Central memory CD8-positive, alpha-beta T cell (primary cell): ENCODE data around the gene CNTNAP2.

Source experiments
- ATAC-seq: fragments of 150-1000 bp; cut with Tn5 transposase; replicated peaks from 2 replicates; pipeline ENCODE4 v1.10.0; 2022; ENCODE audit warnings: mild to moderate bottlenecking, moderate FRiP score, moderate number of reproducible peaks; ENCODE audit not compliant: poor library complexity, severe bottlenecking; ENCODE audit errors: extremely low read depth
- DNase-seq, 2 donors: peaks; one replicate each; pipeline ENCODE4 v3.0.0; 2021; ENCODE audit warnings: low spot score in 2 of 2
- H3K27ac Mint-ChIP-seq: one replicate; pipeline ENCODE4 v1.8.0; 2022; ENCODE audit warnings: low read depth, mild to moderate bottlenecking, moderate library complexity, mixed read lengths
- H3K27me3 Mint-ChIP-seq: one replicate; pipeline ENCODE4 v1.8.0; 2022; ENCODE audit warnings: mixed read lengths
- H3K36me3 Mint-ChIP-seq: one replicate; pipeline ENCODE4 v1.8.0; 2022; ENCODE audit warnings: mild to moderate bottlenecking, moderate library complexity, mixed read lengths; ENCODE audit not compliant: insufficient read depth
- H3K4me1 Mint-ChIP-seq: one replicate; pipeline ENCODE4 v1.8.0; 2022; ENCODE audit warnings: mixed read lengths
- H3K4me3 Mint-ChIP-seq: one replicate; pipeline ENCODE4 v1.8.0; 2022; ENCODE audit warnings: mild to moderate bottlenecking, moderate library complexity, mixed read lengths
- H3K9me3 Mint-ChIP-seq: one replicate; pipeline ENCODE4 v1.8.0; 2022; ENCODE audit warnings: mixed read lengths

Gene CNTNAP2

GRCh38 chr7:148201992-148202391, 2085.4 kb downstream of the CNTNAP2 start:
- no peak overlapping the region for H3K4me3 Mint-ChIP-seq
- H3K4me1 Mint-ChIP-seq, result no peaks in the 10 kb centered on the region
- no peak for ATAC-seq
- no peak for DNase-seq
- H3K27me3 Mint-ChIP-seq, result peaks cover 34% of the 10 kb centered on the region
- H3K9me3 Mint-ChIP-seq, result no peaks in the 10 kb centered on the region
- no peaks in the 10 kb centered on the region for H3K36me3 Mint-ChIP-seq
- no peak overlapping the region for H3K27ac Mint-ChIP-seq

- H3K27me3 Mint-ChIP-seq, result peaks cover 58% of the 10 kb centered on the region
- H3K9me3 Mint-ChIP-seq, result no peaks in the 10 kb centered on the region
- H3K4me1 Mint-ChIP-seq, result no peaks in the 10 kb centered on the region
- no peak for ATAC-seq
- DNase-seq, result no peak
- H3K36me3 Mint-ChIP-seq, result no peaks in the 10 kb centered on the region
- H3K4me3 Mint-ChIP-seq, result no peak overlapping the region
- H3K27ac Mint-ChIP-seq, result no peak overlapping the region
These were observed 2088.2 kb downstream of the CNTNAP2 start for GRCh38 chr7:148204639-148205304.

GRCh38 chr7:148209643-148210190, 2093.1 kb downstream of the CNTNAP2 start:
- Mint-ChIP-seq H3K9me3 (no peaks in the 10 kb centered on the region), H3K36me3 (no peaks in the 10 kb centered on the region), H3K4me3 (no peak overlapping the region), H3K27me3 (peaks cover 45% of the 10 kb centered on the region), H3K27ac (no peak overlapping the region), H3K4me1 (no peaks in the 10 kb centered on the region)
- DNase-seq (no peak), ATAC-seq (no peak)

GRCh38 chr7:148210804-148211325, 2094.3 kb downstream of the CNTNAP2 start:
- Mint-ChIP-seq H3K4me1 (no peaks in the 10 kb centered on the region), H3K36me3 (no peaks in the 10 kb centered on the region), H3K9me3 (no peaks in the 10 kb centered on the region), H3K4me3 (no peak overlapping the region), H3K27me3 (peaks cover 45% of the 10 kb centered on the region), H3K27ac (no peak overlapping the region)
- no peak for DNase-seq
- no peak for ATAC-seq

GRCh38 chr7:148211740-148212151, 2095.1 kb downstream of the CNTNAP2 start:
- DNase-seq (no peak), ATAC-seq (no peak)
- Mint-ChIP-seq H3K36me3 (no peaks in the 10 kb centered on the region), H3K27ac (no peak overlapping the region), H3K4me1 (no peaks in the 10 kb centered on the region), H3K4me3 (no peak overlapping the region), H3K9me3 (peaks cover 2% of the 10 kb centered on the region), H3K27me3 (peaks cover 42% of the 10 kb centered on the region)

GRCh38 chr7:148212731-148213130, 2096.1 kb downstream of the CNTNAP2 start:
- Mint-ChIP-seq H3K27ac (no peak overlapping the region), H3K9me3 (peaks cover 5% of the 10 kb centered on the region), H3K36me3 (no peaks in the 10 kb centered on the region), H3K27me3 (peaks cover 34% of the 10 kb centered on the region), H3K4me1 (no peaks in the 10 kb centered on the region), H3K4me3 (no peak overlapping the region)
- ATAC-seq, result no peak
- DNase-seq, result no peak

GRCh38 chr7:148214101-148214500, 2097.5 kb downstream of the CNTNAP2 start:
- Mint-ChIP-seq H3K4me3 (no peak overlapping the region), H3K9me3 (peaks cover 5% of the 10 kb centered on the region), H3K4me1 (no peaks in the 10 kb centered on the region), H3K27ac (no peak overlapping the region), H3K27me3 (peaks cover 21% of the 10 kb centered on the region), H3K36me3 (no peaks in the 10 kb centered on the region)
- DNase-seq (no peak), ATAC-seq (no peak)

- no peak for ATAC-seq
- Mint-ChIP-seq H3K36me3 (no peaks in the 10 kb centered on the region), H3K27me3 (peaks cover 9% of the 10 kb centered on the region)
These were observed 2102.0 kb downstream of the CNTNAP2 start for GRCh38 chr7:148218603-148219002.

GRCh38 chr7:148222721-148223120, 2106.1 kb downstream of the CNTNAP2 start:
- DNase-seq (no peak), ATAC-seq (no peak)
- H3K36me3 Mint-ChIP-seq, result no peaks in the 10 kb centered on the region
- H3K9me3 Mint-ChIP-seq, result peaks cover 11% of the 10 kb centered on the region
- H3K27ac Mint-ChIP-seq, result no peak overlapping the region
- H3K27me3 Mint-ChIP-seq, result peaks cover 21% of the 10 kb centered on the region
- no peak overlapping the region for H3K4me3 Mint-ChIP-seq
- H3K4me1 Mint-ChIP-seq, result no peaks in the 10 kb centered on the region

More at GRCh38 chr7:148218603-148219002, 2102.0 kb downstream of the CNTNAP2 start:
- no peaks in the 10 kb centered on the region for H3K4me1 Mint-ChIP-seq
- no peak overlapping the region for H3K4me3 Mint-ChIP-seq
- no peak for DNase-seq
- peaks cover 5% of the 10 kb centered on the region for H3K9me3 Mint-ChIP-seq
- no peak overlapping the region for H3K27ac Mint-ChIP-seq

- Mint-ChIP-seq H3K4me3 (no peak overlapping the region), H3K4me1 (no peaks in the 10 kb centered on the region), H3K27ac (no peak overlapping the region), H3K9me3 (peaks cover 11% of the 10 kb centered on the region), H3K27me3 (peaks cover 21% of the 10 kb centered on the region), H3K36me3 (no peaks in the 10 kb centered on the region)
- ATAC-seq (no peak), DNase-seq (no peak)
These were observed 2106.6 kb downstream of the CNTNAP2 start for GRCh38 chr7:148223160-148223559.

- Mint-ChIP-seq H3K4me1 (no peaks in the 10 kb centered on the region), H3K9me3 (peaks cover 11% of the 10 kb centered on the region), H3K27ac (no peak overlapping the region), H3K36me3 (no peaks in the 10 kb centered on the region), H3K27me3 (peaks cover 21% of the 10 kb centered on the region), H3K4me3 (no peak overlapping the region)
- no peak for ATAC-seq
- DNase-seq, result no peak
These were observed 2107.1 kb downstream of the CNTNAP2 start for GRCh38 chr7:148223738-148224137.

- ATAC-seq (no peak), DNase-seq (no peak)
- peaks cover 22% of the 10 kb centered on the region for H3K27me3 Mint-ChIP-seq
- H3K9me3 Mint-ChIP-seq, result peaks cover under 1% of the 10 kb centered on the region
- H3K36me3 Mint-ChIP-seq, result peaks cover 1% of the 10 kb centered on the region
- H3K27ac Mint-ChIP-seq, result no peak overlapping the region
- no peaks in the 10 kb centered on the region for H3K4me1 Mint-ChIP-seq
- no peak overlapping the region for H3K4me3 Mint-ChIP-seq
These were observed 2113.7 kb downstream of the CNTNAP2 start for GRCh38 chr7:148230296-148230695.

- ATAC-seq (no peak), DNase-seq (no peak)
- H3K9me3 Mint-ChIP-seq, result no peaks in the 10 kb centered on the region
- H3K4me3 Mint-ChIP-seq, result no peak overlapping the region
- peaks cover 22% of the 10 kb centered on the region for H3K27me3 Mint-ChIP-seq
- no peaks in the 10 kb centered on the region for H3K4me1 Mint-ChIP-seq
- no peak overlapping the region for H3K27ac Mint-ChIP-seq
- H3K36me3 Mint-ChIP-seq, result peaks cover 1% of the 10 kb centered on the region
These were observed 2114.3 kb downstream of the CNTNAP2 start for GRCh38 chr7:148230883-148231282.
